ENCODE measurements around the gene CHD5.

GRCh38 chr1:6152882-6153281, 27.2 kb downstream of the CHD5 start:
- TF ChIP-seq CTCF (IDR thresholded peaks at IDR 0.05) (no peak), POLR2A (IDR thresholded peaks at IDR 0.05; ENCODE audit: low read depth) (no peak)

Measured in esophagus muscularis mucosa (tissue), 3 donors.